ENCODE results near the gene NMT1. TPM values are rescaled to one million over a fixed set of nuclear protein-coding genes. Genes with fewer than 3 reads are reported as not detected.

Gene NMT1
- total and polyA plus RNA-seq, 2 of the 13 experiments (the other 11 are each of a cell fraction or from before 2014, with no cell fraction given), result 75.7 to 142 TPM

DNA sequence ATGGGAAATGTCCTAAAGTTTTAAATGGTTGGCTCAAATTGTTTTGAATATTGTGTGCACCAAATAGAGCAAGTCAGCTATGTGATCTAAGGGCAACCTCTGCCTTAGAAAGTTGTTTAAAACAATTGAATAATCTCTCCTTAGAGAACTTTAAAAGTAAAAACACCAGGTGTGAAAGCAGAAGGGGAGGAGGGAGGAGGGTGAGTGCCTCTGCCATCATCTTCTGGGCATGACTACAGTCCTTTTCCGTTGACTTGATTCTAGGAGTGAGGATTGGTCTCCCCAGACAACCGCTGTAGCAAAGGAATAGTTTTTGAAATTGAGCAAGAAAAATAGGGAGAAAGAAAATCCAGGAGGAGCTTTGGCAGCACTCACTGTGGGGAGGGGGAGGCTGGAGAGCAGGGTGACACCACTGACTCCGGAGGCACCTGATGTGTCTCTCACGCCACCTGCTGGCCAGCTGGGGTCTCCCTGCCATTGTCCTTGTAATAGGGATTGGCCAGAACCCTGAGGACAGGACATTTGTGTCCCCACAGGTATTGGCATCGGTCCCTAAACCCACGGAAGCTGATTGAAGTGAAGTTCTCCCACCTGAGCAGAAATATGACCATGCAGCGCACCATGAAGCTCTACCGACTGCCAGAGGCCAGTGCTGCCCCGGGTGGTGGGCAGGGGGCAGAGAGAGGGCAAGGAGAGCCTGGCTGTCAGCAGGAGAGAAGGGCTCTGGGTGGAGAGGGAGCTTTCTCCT lies 37.9 kb downstream of the NMT1 start (continued):
- TF ChIP-seq, protein P1, sequence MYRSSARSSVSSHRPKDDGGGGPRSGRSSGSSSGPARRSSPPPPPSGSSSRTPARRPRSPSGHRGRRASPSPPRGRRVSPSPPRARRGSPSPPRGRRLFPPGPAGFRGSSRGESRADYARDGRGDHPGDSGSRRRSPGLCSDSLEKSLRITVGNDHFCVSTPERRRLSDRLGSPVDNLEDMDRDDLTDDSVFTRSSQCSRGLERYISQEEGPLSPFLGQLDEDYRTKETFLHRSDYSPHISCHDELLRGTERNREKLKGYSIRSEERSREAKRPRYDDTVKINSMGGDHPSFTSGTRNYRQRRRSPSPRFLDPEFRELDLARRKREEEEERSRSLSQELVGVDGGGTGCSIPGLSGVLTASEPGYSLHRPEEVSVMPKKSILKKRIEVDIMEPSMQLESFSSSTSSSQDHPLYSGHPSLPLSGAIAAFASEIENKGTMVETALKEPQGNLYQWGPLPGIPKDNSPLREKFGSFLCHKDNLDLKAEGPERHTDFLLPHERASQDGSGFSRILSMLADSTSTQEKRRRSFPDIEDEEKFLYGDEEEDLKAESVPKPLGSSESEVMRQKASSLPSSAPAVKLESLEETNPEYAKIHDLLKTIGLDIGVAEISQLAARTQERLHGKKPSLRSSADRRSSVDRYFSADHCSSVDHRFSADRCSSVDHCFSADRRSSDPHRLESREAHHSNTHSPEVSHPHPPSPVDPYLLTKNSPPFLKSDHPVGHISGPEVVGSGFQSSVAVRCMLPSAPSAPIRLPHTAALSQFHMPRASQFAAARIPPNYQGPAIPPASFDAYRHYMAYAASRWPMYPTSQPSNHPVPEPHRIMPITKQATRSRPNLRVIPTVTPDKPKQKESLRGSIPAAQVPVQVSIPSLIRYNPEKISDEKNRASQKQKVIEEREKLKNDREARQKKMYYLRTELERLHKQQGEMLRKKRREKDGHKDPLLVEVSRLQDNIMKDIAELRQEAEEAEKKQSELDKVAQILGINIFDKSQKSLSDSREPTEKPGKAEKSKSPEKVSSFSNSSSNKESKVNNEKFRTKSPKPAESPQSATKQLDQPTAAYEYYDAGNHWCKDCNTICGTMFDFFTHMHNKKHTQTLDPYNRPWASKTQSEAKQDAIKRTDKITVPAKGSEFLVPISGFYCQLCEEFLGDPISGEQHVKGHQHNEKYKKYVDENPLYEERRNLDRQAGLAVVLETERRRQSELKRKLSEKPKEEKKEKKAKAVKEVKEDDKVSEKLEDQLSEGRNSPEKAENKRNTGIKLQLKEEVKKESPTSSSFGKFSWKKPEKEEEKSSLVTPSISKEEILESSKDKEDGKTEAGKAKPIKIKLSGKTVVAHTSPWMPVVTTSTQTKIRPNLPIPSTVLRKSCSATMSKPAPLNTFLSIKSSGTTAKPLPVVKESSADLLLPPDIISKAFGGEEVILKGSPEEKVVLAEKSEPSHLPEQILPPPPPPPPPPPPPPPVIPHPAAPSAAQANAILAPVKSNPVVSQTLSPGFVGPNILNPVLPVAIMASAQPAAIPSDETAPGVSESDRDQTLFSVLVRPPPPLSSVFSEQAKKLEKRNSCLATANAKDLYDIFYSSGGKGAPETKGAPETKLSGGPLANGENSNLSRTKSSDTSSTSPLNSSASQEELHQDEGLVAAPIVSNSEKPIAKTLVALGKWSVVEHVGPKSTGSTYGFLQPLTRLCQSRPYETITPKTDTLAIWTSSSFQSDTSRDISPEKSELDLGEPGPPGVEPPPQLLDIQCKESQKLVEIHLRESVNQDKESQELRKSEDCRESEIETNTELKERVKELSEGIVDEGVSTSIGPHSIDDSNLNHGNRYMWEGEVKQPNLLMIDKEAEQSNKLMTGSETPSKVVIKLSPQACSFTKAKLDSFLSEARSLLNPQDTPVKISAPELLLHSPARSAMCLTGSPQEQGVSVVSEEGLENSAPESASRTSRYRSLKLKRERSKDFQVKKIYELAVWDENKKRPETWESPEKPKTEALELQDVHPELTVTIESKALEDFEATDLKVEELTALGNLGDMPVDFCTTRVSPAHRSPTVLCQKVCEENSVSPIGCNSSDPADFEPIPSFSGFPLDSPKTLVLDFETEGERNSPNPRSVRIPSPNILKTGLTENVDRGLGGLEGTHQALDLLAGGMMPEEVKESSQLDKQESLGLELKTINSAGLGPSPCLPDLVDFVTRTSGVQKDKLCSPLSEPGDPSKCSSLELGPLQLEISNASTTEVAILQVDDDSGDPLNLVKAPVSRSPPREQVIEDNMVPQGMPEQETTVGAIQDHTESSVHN (CRISPR knock-in tag; IDR thresholded peaks at IDR 0.05), result no peak
- TF ChIP-seq TGIF2 (CRISPR knock-in tag; IDR thresholded peaks at IDR 0.05) (no peak), ZNF30 (CRISPR knock-in tag; IDR thresholded peaks at IDR 0.05) (no peak), ZNF552 (CRISPR knock-in tag; IDR thresholded peaks at IDR 0.05; ENCODE audit: borderline replicate concordance) (no peak), THAP11 (CRISPR knock-in tag; IDR thresholded peaks at IDR 0.05) (peak; percentile 44; the same call in 1 of the 2 replicates), JARID2 (CRISPR knock-in tag; IDR thresholded peaks at IDR 0.05; ENCODE audit: insufficient replicate concordance) (peak; percentile 59), POLR2G (IDR thresholded peaks at IDR 0.05; ENCODE audit: low read depth, low read length) (no peak), TEAD2 (CRISPR knock-in tag; IDR thresholded peaks at IDR 0.05) (no peak), ZNF44 (CRISPR knock-in tag; IDR thresholded peaks at IDR 0.05) (no peak)
- TF ChIP-seq, protein P2, sequence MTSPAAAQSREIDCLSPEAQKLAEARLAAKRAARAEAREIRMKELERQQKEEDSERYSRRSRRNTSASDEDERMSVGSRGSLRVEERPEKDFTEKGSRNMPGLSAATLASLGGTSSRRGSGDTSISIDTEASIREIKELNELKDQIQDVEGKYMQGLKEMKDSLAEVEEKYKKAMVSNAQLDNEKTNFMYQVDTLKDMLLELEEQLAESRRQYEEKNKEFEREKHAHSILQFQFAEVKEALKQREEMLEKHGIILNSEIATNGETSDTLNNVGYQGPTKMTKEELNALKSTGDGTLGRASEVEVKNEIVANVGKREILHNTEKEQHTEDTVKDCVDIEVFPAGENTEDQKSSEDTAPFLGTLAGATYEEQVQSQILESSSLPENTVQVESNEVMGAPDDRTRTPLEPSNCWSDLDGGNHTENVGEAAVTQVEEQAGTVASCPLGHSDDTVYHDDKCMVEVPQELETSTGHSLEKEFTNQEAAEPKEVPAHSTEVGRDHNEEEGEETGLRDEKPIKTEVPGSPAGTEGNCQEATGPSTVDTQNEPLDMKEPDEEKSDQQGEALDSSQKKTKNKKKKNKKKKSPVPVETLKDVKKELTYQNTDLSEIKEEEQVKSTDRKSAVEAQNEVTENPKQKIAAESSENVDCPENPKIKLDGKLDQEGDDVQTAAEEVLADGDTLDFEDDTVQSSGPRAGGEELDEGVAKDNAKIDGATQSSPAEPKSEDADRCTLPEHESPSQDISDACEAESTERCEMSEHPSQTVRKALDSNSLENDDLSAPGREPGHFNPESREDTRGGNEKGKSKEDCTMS (CRISPR knock-in tag; conservative IDR thresholded peaks at IDR 0.05), result no peak
- TF ChIP-seq, protein P3, sequence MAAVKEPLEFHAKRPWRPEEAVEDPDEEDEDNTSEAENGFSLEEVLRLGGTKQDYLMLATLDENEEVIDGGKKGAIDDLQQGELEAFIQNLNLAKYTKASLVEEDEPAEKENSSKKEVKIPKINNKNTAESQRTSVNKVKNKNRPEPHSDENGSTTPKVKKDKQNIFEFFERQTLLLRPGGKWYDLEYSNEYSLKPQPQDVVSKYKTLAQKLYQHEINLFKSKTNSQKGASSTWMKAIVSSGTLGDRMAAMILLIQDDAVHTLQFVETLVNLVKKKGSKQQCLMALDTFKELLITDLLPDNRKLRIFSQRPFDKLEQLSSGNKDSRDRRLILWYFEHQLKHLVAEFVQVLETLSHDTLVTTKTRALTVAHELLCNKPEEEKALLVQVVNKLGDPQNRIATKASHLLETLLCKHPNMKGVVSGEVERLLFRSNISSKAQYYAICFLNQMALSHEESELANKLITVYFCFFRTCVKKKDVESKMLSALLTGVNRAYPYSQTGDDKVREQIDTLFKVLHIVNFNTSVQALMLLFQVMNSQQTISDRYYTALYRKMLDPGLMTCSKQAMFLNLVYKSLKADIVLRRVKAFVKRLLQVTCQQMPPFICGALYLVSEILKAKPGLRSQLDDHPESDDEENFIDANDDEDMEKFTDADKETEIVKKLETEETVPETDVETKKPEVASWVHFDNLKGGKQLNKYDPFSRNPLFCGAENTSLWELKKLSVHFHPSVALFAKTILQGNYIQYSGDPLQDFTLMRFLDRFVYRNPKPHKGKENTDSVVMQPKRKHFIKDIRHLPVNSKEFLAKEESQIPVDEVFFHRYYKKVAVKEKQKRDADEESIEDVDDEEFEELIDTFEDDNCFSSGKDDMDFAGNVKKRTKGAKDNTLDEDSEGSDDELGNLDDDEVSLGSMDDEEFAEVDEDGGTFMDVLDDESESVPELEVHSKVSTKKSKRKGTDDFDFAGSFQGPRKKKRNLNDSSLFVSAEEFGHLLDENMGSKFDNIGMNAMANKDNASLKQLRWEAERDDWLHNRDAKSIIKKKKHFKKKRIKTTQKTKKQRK (IDR thresholded peaks at IDR 0.05; ENCODE audit: low read length), result no peak
- TF ChIP-seq, protein P4, sequence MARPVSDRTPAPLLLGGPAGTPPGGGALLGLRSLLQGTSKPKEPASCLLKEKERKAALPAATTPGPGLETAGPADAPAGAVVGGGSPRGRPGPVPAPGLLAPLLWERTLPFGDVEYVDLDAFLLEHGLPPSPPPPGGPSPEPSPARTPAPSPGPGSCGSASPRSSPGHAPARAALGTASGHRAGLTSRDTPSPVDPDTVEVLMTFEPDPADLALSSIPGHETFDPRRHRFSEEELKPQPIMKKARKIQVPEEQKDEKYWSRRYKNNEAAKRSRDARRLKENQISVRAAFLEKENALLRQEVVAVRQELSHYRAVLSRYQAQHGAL (CRISPR knock-in tag; IDR thresholded peaks at IDR 0.05; ENCODE audit: not compliant biosample characterization), result no peak

All from HepG2 (cell line).